ENCODE measurements around the gene LDB3.

GRCh38 chr10:86690657-86691084 lies 22.4 kb downstream of the LDB3 start:
- TF ChIP-seq CTCF (IDR thresholded peaks at IDR 0.05; ENCODE audit: control extremely low read depth in 1 of 3, insufficient read depth in 1 of 3, low read depth in 1 of 3, low read length in 3 of 3) (no peak), EGR1 (IDR thresholded peaks at IDR 0.05; ENCODE audit: borderline replicate concordance, low read depth, low read length) (no peak), RNF2 (IDR thresholded peaks at IDR 0.05; ENCODE audit: borderline replicate concordance, low read depth, low read length, missing control alignments, poor library complexity, severe bottlenecking) (no peak), JUN (IDR thresholded peaks at IDR 0.05; ENCODE audit: low read depth, low read length) (no peak), HDAC6 (IDR thresholded peaks at IDR 0.05; ENCODE audit: low read depth, low read length) (no peak), USF2 (IDR thresholded peaks at IDR 0.05; ENCODE audit: low read length) (no peak), POU5F1 (IDR thresholded peaks at IDR 0.05; ENCODE audit: low read depth, low read length) (no peak), MAX (IDR thresholded peaks at IDR 0.05) (no peak), EZH2 (IDR thresholded peaks at IDR 0.05; ENCODE audit: low read depth, low read length, severe bottlenecking) (no peak), POLR2A (IDR thresholded peaks at IDR 0.05; ENCODE audit: control extremely low read depth in 1 of 2, low read depth in 2 of 2, low read length in 2 of 2) (no peak)

Data from H1 (cell line).